Measurements from ENCODE around the gene P2RX4. TPM values are rescaled to one million over a fixed set of nuclear protein-coding genes. Genes with fewer than 3 reads are reported as not detected.

The P2RX4 gene
- total RNA-seq, 1 experiment from 2014 or later, result 8.1 TPM

GRCh38 chr12:121189131-121189530, 20.8 kb upstream of the P2RX4 start:
- Mint-ChIP-seq H3K9me3 (ENCODE audit: unreplicated experiment) (no peaks in the 10 kb centered on the region), H3K27ac (ENCODE audit: low read depth, unreplicated experiment) (no peak overlapping the region), H3K4me1 (ENCODE audit: insufficient read depth, unreplicated experiment) (peaks cover 21% of the 10 kb centered on the region), H3K36me3 (ENCODE audit: insufficient read depth, unreplicated experiment) (peaks cover 5% of the 10 kb centered on the region), H3K27me3 (ENCODE audit: insufficient read depth, unreplicated experiment) (no peaks in the 10 kb centered on the region), H3K4me3 (ENCODE audit: unreplicated experiment) (no peak overlapping the region)
- CTCF ChIA-PET, result interaction anchor here (0.6 to 1.7 kb wide), 7 partner anchors 9 to 1800 kb away, joined by 3 to 6 read pairs (median 3); no protein-coding TSS in a partner anchor
- intact Hi-C loops (cut with micrococcal nuclease), result no loop called here
- DNase-seq (ENCODE audit: unreplicated experiment), result no peak
- POLR2A ChIA-PET, result interaction anchor here (0.6 kb wide), 1 partner anchor 26 kb away, joined by 4 read pairs; no protein-coding TSS in a partner anchor
- TF ChIP-seq CTCF (IDR thresholded peaks at IDR 0.05; ENCODE audit: unreplicated experiment), result no peak
- no TSS peak for BruUV-seq (replicated peaks)

GRCh38 chr12:121189619-121190155, 20.2 kb upstream of the P2RX4 start:
- no peak overlapping the region for H3K4me3 Mint-ChIP-seq (ENCODE audit: unreplicated experiment)
- H3K9me3 Mint-ChIP-seq (ENCODE audit: unreplicated experiment), result no peaks in the 10 kb centered on the region
- ChIA-PET CTCF (interaction anchor here (0.5 to 1.7 kb wide), 6 partner anchors 8 to 607 kb away, joined by 3 to 6 read pairs (median 3); no protein-coding TSS in a partner anchor), POLR2A (no interaction called here)
- peaks cover 5% of the 10 kb centered on the region for H3K36me3 Mint-ChIP-seq (ENCODE audit: insufficient read depth, unreplicated experiment)
- H3K27ac Mint-ChIP-seq (ENCODE audit: low read depth, unreplicated experiment), result no peak overlapping the region
- DNase-seq (ENCODE audit: unreplicated experiment), result no peak
- intact Hi-C loops (cut with micrococcal nuclease), result no loop called here
- H3K27me3 Mint-ChIP-seq (ENCODE audit: insufficient read depth, unreplicated experiment), result no peaks in the 10 kb centered on the region
- BruUV-seq (replicated peaks), result no TSS peak
- H3K4me1 Mint-ChIP-seq (ENCODE audit: insufficient read depth, unreplicated experiment), result peaks cover 21% of the 10 kb centered on the region
- no peak for TF ChIP-seq CTCF (IDR thresholded peaks at IDR 0.05; ENCODE audit: unreplicated experiment)

- intact Hi-C loops (cut with micrococcal nuclease), result no loop called here
- CTCF ChIA-PET, result interaction anchor here (0.6 kb wide), 1 partner anchor 865 kb away, joined by 3 read pairs; no protein-coding TSS in a partner anchor
- H3K36me3 Mint-ChIP-seq (ENCODE audit: insufficient read depth, unreplicated experiment), result peaks cover 5% of the 10 kb centered on the region
- no peaks in the 10 kb centered on the region for H3K9me3 Mint-ChIP-seq (ENCODE audit: unreplicated experiment)
- no peaks in the 10 kb centered on the region for H3K27me3 Mint-ChIP-seq (ENCODE audit: insufficient read depth, unreplicated experiment)
- POLR2A ChIA-PET, result no interaction called here
- peak overlapping the region; percentile 34 for H3K4me3 Mint-ChIP-seq (ENCODE audit: unreplicated experiment)
- DNase-seq (ENCODE audit: unreplicated experiment), result peak; percentile 59
- TF ChIP-seq CTCF (IDR thresholded peaks at IDR 0.05; ENCODE audit: unreplicated experiment), result no peak
- H3K27ac Mint-ChIP-seq (ENCODE audit: low read depth, unreplicated experiment), result peak overlapping the region; percentile 84
- BruUV-seq (replicated peaks), result no TSS peak
- H3K4me1 Mint-ChIP-seq (ENCODE audit: insufficient read depth, unreplicated experiment), result peaks cover 21% of the 10 kb centered on the region
These were observed 19.4 kb upstream of the P2RX4 start for GRCh38 chr12:121190523-121191031.

GRCh38 chr12:121191151-121191550, 18.8 kb upstream of the P2RX4 start:
- H3K36me3 Mint-ChIP-seq (ENCODE audit: insufficient read depth, unreplicated experiment), result peaks cover 5% of the 10 kb centered on the region
- intact Hi-C loops (cut with micrococcal nuclease), result no loop called here
- ChIA-PET CTCF (no interaction called here), POLR2A (no interaction called here)
- peak overlapping the region; percentile 84 for H3K27ac Mint-ChIP-seq (ENCODE audit: low read depth, unreplicated experiment)
- H3K9me3 Mint-ChIP-seq (ENCODE audit: unreplicated experiment), result no peaks in the 10 kb centered on the region
- no peak for DNase-seq (ENCODE audit: unreplicated experiment)
- TF ChIP-seq CTCF (IDR thresholded peaks at IDR 0.05; ENCODE audit: unreplicated experiment), result no peak
- H3K4me1 Mint-ChIP-seq (ENCODE audit: insufficient read depth, unreplicated experiment), result peaks cover 21% of the 10 kb centered on the region
- no TSS peak for BruUV-seq (replicated peaks)
- no peaks in the 10 kb centered on the region for H3K27me3 Mint-ChIP-seq (ENCODE audit: insufficient read depth, unreplicated experiment)
- H3K4me3 Mint-ChIP-seq (ENCODE audit: unreplicated experiment), result no peak overlapping the region
